ENCODE results near the gene FOXR1.
A peak's percentile ranks its signal among the peaks of the same experiment; 100 is the strongest.

Gene FOXR1

GRCh38 chr11:119028346-119029068, 56.9 kb downstream of the FOXR1 start:
- DNase-seq, result no peak

- no peak for DNase-seq
Observed at GRCh38 chr11:119029069-119029339, 57.4 kb downstream of the FOXR1 start.

DNA sequence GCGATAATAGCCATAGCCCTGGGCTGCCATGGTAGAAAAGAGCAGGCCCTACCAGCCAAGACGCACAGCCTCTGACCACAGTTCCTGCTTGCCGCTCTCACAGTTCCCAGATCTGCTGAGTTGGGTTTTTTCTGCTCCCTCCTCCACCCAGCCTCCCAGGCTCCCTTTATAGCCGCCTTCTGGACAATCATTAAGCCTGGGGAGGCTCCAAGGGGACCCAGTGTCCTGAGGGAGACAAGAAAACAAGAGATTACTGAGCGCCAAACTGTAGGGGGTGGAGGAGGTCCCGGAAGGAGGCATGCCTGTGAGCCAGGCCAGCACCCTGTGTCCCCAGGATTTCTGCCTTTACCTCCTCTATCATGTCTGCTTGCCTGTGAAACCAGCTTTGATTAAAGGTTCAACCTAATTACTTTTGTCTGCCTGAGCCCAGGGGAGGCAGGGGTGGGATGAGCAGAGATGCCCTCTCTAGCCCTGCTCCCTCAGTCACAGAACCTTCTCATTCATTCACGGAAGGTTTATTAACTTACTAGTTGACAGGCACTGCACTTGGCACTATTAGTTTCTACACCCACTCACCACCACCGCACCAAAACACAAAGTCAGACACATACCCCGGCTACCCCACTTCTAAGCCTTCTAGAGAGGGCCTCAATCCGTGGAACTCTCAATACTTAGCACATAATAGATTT, 57.9 kb downstream of the FOXR1 start:
- DNase-seq, result peak; percentile 6

GRCh38 chr11:119030029-119030328, 58.4 kb downstream of the FOXR1 start:
- DNase-seq, result peak; percentile 4

GRCh38 chr11:119030329-119031047, 58.9 kb downstream of the FOXR1 start, which contains the start of gene SLC37A4:
Gene SLC37A4, minus strand, starts transcription at chr11:119030877.
- peak; percentile 99 for DNase-seq
